ENCODE results near the gene PDLIM1.

The PDLIM1 gene

GRCh38 chr10:95314192-95314918 lies 23.6 kb upstream of the PDLIM1 start:
- no peak for DNase-seq

DNA sequence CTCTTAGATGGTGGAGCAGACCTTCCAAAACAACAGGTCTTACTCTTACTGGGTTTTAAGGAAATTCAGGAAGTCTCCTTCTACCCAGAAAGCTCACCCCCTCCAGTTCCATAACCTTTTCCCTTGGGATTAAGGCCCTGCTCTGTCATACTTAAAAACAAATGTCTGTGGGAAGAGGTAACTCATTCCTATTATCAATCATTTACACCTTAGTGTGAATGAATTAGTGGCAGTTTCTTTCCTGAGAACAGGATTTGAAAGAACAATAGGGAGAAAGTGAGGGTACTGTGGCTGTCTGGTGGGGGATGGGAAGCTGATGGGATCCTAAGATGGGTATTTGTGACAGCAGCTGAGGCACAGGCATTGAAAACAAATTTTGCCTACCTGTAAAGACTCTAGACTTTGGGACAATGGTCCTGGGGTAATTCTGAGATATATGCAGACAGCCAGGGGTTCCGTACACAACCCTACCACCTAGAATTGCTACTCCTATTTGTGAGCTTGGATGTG lies 22.2 kb upstream of the PDLIM1 start:
- DNase-seq = no peak

DNA sequence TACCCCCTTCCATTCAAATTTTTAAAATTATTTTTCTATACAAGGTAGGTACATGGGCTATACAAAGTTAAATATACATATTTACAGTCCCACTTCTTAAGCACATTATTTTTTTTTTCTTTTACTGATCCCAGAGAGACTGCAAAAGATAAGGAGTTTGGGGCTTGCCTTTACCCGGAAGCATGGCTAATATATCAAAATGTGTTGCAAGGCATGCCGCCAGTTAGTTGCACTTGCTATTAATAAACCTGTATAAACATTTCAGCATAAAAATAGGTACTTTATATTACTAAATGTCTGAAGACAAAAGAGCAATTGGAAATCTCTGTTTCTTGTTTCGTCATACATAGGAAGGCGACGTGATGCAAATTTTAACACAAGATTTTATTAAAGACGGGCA lies 21.5 kb upstream of the PDLIM1 start:
- no peak for DNase-seq

DNA sequence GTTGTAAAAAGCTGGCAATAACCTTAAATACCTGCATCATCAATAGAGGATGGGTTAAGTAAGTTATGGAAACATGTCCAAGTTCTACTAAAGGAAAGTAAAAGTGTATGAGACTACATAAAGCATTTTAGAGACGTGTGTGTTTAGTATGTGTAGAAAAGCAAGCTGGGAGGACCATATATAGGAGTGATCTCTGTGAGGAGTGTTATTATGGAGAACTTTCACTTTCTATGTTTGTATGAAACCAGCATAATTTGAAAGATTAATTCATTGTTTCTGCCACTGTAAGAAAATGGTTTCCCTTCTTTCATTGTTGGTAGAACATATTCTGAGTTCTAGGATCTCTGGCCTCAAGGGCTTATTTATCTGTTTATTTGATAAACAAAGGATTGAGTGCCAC lies 19.2 kb upstream of the PDLIM1 start:
- no peak for DNase-seq

DNA sequence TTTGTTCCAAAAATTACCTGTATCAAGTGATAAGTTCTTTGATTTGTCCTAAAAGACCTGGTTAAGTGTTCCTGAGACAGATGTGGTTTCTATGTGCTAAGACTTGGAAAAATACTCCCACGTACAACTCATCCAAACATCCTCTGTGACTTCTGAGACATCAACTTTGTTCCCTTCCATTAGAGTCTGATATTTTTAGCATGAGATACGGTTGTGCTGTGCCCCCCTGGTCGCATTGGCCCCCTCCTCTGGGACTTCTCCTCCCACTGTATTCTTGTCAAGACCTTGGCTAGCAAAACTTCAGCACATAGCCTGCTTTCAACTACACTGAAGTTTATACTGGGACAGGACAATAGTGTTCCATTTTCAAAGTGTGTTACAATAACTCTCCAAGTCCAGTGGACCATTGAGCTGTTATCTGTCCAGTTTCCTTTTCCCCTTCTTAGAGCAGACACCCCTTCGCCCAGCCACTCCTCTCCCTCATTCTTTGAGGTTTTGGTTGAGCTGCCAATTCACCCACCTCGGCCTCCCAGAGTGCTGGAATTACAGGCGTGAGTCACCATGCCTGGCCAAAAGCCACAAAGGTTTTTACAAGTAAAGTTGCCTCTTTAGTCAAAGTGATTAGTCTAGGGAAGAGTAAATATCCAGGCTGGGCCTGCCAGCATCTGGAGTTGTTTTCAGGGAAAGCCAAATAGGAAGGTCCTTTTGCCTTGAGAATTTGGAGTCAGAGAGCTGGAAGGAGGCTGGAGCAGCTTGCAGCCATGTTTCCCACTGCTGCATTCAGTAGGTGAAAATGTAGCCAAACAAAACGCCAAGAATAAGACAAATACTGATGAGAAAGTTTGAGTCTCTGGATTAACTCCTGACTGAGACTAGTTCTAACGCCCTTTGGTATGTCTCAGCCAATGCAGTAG lies 17.8 kb upstream of the PDLIM1 start:
- no peak for DNase-seq

GRCh38 chr10:95306851-95307250 lies 16.0 kb upstream of the PDLIM1 start:
- DNase-seq = no peak

GRCh38 chr10:95306318-95306650 lies 15.5 kb upstream of the PDLIM1 start:
- DNase-seq = no peak

DNA sequence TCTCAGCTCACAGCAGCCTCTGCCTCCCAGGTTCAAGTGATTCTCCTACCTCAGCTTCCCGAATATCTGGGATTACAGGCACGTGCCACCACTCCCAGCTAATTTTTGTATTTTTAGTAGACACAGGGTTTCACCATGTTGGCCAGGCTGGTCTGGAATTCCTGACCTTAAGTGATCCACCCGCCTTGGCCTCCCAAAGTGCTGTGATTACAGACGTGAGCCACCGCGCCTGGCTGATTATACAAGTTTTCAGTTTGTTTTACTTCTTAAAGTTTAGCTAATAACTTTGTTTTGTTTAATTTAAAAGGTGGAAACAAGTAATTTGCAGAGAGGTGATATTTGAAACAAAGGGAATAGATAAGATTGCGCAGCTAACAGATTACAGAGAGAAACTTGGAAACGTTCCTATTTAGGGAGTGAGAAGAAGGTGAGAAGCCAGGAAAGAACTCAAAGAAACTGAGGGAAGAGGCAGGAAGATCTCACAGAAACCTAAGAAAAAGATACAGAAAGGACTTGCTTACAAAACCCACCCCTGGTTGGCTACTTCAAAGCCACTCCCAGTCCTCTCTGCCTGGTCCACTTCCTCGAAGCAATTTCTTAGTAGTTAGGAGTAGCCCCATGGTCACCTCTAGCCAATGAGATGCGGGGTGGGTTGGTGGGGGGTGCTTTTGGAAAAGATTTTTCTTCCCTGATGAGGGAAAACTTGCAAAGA lies 15.0 kb upstream of the PDLIM1 start:
- DNase-seq = no peak

GRCh38 chr10:95304976-95305375 lies 14.2 kb upstream of the PDLIM1 start:
- no peak for DNase-seq

DNA sequence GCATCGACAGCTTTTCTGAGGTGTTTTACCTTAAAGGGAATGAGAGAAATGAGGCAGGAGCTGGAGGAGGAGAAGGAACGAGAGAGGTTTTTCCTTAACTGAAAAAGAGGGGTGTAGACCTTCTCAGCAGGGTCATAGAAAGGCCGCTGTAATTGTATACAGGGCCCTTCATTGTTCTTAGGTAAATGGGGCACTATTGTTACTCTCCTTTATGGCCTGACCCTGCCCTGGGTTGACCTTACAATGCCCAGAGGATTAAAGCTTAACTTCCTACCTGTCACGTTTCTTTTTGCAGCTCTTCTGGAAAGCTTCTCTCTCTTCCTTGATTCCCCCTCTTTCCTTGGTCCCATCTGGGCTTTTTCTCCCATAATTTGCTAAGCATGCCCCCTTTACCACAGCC lies 13.7 kb upstream of the PDLIM1 start:
- DNase-seq = no peak

DNA sequence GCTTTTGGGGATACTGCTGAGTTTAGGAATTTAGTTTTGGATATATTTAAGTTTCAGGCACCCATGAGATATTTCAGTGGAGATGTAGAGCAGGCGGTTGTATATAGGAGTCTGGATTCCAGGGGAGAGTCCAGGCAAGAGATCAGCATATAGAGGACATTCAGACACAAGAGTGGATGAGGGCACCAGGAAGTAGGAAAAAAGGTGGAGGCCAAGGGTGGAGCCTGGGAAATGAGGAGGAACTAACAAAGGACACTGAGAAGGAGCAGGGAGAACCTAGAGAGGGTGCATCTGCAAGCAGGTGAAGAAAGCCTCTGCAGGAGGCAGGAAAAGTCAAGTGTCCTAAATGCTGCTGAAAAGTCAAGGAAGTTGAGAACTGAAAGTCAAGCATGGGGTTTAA lies 13.1 kb upstream of the PDLIM1 start:
- DNase-seq = no peak

GRCh38 chr10:95303535-95303934 lies 12.7 kb upstream of the PDLIM1 start:
- DNase-seq = no peak

- no peak for DNase-seq
Observed at GRCh38 chr10:95300022-95300539, 9.3 kb upstream of the PDLIM1 start.

DNA sequence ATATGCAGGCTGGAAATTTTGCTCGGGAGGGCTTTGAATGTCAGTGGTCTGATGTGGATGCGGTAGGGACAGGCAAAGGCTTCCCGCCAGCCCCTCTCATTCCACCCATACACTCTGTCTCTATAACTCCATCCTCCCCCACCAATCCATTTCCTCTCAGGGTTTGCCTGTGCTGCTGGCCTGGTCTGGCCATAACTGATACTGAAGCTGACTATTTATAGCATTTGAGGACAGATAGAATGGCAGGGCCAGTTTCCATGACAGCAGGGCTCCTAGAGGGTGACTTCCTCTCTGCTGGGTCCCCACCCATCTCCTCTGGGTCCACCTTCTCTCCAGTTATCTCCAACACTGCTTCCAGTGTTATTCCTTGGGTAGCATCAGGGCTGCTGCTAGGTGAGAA lies 6.6 kb upstream of the PDLIM1 start:
- DNase-seq = no peak

DNA sequence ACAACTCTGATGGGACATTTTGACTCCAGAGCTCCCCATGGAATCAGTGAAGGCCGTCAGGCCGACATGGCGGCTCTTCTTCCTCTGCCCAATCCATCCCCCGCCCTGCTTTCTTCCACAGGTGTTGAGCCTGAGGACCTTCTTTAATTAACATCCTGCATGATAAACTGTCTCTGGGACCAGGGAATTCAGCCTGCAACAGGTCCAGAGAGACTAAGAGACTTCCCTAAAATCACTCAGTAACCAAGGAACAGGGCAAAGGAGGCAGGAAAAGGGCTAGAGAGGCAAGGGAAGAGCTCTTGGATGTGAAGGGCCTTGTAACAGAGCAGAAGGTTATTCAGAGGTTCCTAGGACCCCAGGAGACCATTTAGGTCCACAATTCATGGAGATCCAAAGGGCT lies 6.0 kb upstream of the PDLIM1 start:
- no peak for DNase-seq

GRCh38 chr10:95295031-95295755 lies 4.4 kb upstream of the PDLIM1 start:
- no peak for DNase-seq

GRCh38 chr10:95293631-95294030 lies 2.8 kb upstream of the PDLIM1 start:
- no peak for DNase-seq

DNA sequence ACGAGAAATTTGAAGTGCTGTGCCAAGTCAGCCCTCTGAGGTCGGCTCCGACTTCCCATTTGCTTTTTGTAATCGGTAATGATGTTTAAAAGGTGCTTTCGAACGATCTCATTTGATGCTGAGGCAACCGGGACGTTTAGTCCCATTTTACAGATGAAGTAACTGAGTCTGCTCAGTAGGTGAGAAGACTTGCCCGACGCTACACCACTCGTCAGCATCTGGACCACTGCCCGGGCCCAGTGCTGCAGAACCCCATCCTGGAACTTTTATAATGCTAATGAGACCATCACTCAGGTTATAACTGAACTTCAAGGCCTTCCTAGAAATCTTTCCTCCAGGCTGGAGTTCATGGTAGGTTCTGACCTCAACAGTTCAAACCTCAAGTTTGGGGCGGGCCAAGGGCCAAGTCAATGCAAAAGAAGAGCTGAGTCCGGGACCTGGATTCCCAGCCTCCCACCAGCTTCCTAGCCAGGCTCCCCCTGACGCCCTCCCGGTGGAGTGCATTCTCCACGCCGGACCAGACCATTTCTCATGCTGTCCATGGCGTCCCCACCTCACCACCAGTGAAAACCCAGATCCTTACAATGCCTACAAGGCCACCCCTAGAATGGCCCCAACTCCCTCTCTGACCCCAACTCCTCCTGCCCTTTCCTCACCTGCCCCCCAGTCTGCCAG lies 699 bp upstream of the PDLIM1 start:
- DNase-seq = no peak

GRCh38 chr10:95289921-95290421 lies 832 bp downstream of the PDLIM1 start:
- no peak for DNase-seq

DNA sequence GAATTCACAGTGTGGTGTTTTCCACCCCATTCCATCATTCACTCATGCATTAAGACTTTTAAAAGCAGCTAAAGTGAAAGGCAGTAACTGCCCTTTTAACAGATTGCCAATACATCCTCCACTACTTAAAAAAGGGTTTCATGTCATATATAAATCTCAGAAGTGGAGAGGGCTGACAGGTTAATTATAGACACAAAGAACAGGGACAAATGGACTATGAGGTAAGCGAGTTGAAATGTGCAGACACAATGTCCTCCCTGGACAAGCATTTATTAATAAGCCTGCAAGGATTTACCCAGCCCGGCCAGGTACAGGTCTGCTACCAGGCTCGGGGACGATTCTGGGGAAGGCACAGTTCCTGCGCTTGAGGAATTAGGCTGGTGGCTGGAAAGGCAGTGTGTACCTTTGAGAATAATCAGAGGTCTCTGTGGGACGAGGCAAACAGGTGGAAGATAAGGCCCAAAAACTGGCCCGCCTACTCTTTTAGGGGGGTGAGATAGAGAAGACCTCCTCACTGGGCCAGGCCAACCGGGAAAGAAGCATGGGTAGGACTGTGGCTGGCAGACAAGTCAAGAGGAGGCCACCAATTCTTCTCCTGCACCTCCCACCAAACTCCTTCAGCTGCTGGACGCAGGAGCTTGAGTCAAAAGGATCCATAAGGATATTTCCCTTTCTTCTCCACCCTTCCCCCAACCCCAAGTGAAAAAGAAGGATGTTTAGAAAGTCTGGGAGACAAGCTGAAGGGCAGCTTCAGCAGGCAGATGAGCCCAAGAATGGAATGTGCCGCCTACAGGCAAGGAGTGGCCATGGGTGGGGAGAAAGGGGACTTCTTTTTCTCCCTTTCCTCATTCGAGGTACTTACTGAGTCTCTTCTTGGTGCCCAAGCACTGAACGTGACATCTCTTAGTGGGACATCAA lies 1.5 kb downstream of the PDLIM1 start:
- no peak for DNase-seq

- DNase-seq = no peak
Observed at GRCh38 chr10:95288303-95288702, 2.5 kb downstream of the PDLIM1 start.
